Fibroblast of lung (primary cell): ENCODE results near the gene DPH6. TPM values are rescaled to one million over a fixed set of nuclear protein-coding genes. Genes with fewer than 3 reads are reported as not detected.

Experiments
- DNase-seq, 2 donors: peaks; one replicate each; pipeline versions ENCODE4 v3.0.0 to v3.0.0-alpha.2; 2010; ENCODE audit warnings: low read depth in 2 of 2
- H2AFZ ChIP-seq: 2 replicates; pipeline ENCODE4 v1.5.1; 2012; ENCODE audit warnings: low read length, control low read depth, inconsistent platforms
- H3K27ac ChIP-seq: 2 replicates; pipeline ENCODE4 v1.5.1; 2011; ENCODE audit warnings: low read length, control low read depth; ENCODE audit not compliant: insufficient read depth
- H3K27me3 ChIP-seq: 2 replicates; pipeline ENCODE4 v1.5.1; 2011; ENCODE audit warnings: mild to moderate bottlenecking, low read length; ENCODE audit not compliant: control insufficient read depth, insufficient read depth
- H3K36me3 ChIP-seq: 2 replicates; pipeline ENCODE4 v1.5.1; 2011; ENCODE audit warnings: low read length; ENCODE audit not compliant: control insufficient read depth, insufficient read depth
- H3K4me1 ChIP-seq: 2 replicates; pipeline ENCODE4 v1.5.1; 2011; ENCODE audit warnings: low read length; ENCODE audit not compliant: control insufficient read depth, insufficient read depth; ENCODE audit errors: extremely low read depth
- H3K4me2 ChIP-seq: 2 replicates; pipeline ENCODE4 v1.5.1; 2011; ENCODE audit warnings: low read length, control low read depth; ENCODE audit not compliant: insufficient read depth; ENCODE audit errors: extremely low read depth
- H3K4me3 ChIP-seq, 4 experiments: fragments of 200-600 bp in 1 of 4; sonication (generic) in 1 of 4; replicated peaks in 1 of 4; 2 replicates each; pipeline ENCODE4 v1.5.1; 2011 to 2016; ENCODE audit warnings: low read length in 4 of 4, low read depth in 3 of 4, mild to moderate bottlenecking in 3 of 4, control low read depth in 2 of 4, inconsistent platforms in 1 of 4, mixed read lengths in 1 of 4; ENCODE audit not compliant: insufficient read depth in 1 of 4; ENCODE audit errors: control extremely low read depth in 1 of 4
- H3K79me2 ChIP-seq: 2 replicates; pipeline ENCODE4 v1.5.1; 2012; ENCODE audit warnings: mild to moderate bottlenecking, low read length, inconsistent platforms; ENCODE audit not compliant: control insufficient read depth, insufficient read depth
- H3K9ac ChIP-seq: 2 replicates; pipeline ENCODE4 v1.5.1; 2011; ENCODE audit warnings: mild to moderate bottlenecking, low read length, control low read depth; ENCODE audit not compliant: insufficient read depth
- H3K9me3 ChIP-seq: 2 replicates; pipeline ENCODE4 v1.5.1; 2012; ENCODE audit warnings: low read depth, low read length; ENCODE audit not compliant: control insufficient read depth, insufficient read depth
- H4K20me1 ChIP-seq: 2 replicates; pipeline ENCODE4 v1.5.1; 2011; ENCODE audit warnings: low read length; ENCODE audit not compliant: control insufficient read depth, insufficient read depth; ENCODE audit errors: extremely low read depth
- EZH2 ChIP-seq: IDR thresholded peaks from 2 replicates; pipeline ENCODE4 v1.5.1; 2012; ENCODE audit warnings: low read length, control low read depth, mild to moderate bottlenecking; ENCODE audit errors: missing control alignments
- polyA plus RNA-seq, 2 donors: library from polyadenylated mRNA; depleted of rRNA in 1 of 2; stranded (reverse) in 1 of 2; unstranded in 1 of 2; fragments of >200 nt; gene quantifications; 2 replicates each; pipeline ENCODE4 v1.2.1, GENCODE V29; 2011 to 2012; ENCODE audit warnings: missing spikeins in 1 of 2
- total RNA-seq: library from RNA; depleted of rRNA; stranded (reverse); fragments of >200 nt; gene quantifications from 2 replicates; pipeline ENCODE4 v1.2.1, GENCODE V29; 2014
- TF ChIP-seq, protein P1 (sequence below), 2 donors: IDR thresholded peaks in 1 of 2; conservative IDR thresholded peaks in 1 of 2; 1 replicate in 1 of 2; 2 replicates in 1 of 2; pipeline ENCODE4 v1.5.1; 2011 to 2012; ENCODE audit warnings: low read length in 2 of 2, control low read depth in 1 of 2, inconsistent platforms in 1 of 2, low read depth in 1 of 2, mild to moderate bottlenecking in 1 of 2

Gene DPH6
- total and polyA plus RNA-seq, 2 donors (not counting 1 experiment from before 2014, with no cell fraction given) = 9.7 to 13.5 TPM

DNA sequence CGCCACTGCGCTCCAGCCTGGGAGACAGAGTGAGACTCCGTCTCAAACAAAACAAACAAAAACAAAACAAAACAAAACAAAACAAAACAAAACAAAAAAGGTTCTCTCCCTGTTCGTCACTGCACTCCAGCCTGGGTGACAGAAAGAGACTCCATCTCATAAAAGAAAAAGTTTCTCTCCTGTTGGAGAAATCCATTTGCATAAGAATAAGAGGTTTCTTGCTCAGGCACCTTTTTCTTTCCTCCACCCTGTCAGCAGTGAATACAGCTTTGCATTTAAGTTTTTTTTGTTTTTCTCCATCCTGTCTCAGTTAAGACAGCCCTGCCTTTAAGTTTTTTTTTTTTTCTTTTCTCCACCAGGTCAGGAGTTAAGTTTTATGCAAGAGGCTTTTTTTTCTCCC is 109.5 kb downstream of the DPH6 start:
- no peaks in the 10 kb centered on the region for H3K4me1 ChIP-seq
- H3K9ac ChIP-seq = no peak overlapping the region
- no peaks in the 10 kb centered on the region for H4K20me1 ChIP-seq
- H3K27ac ChIP-seq = no peak overlapping the region
- TF ChIP-seq, protein P1, sequence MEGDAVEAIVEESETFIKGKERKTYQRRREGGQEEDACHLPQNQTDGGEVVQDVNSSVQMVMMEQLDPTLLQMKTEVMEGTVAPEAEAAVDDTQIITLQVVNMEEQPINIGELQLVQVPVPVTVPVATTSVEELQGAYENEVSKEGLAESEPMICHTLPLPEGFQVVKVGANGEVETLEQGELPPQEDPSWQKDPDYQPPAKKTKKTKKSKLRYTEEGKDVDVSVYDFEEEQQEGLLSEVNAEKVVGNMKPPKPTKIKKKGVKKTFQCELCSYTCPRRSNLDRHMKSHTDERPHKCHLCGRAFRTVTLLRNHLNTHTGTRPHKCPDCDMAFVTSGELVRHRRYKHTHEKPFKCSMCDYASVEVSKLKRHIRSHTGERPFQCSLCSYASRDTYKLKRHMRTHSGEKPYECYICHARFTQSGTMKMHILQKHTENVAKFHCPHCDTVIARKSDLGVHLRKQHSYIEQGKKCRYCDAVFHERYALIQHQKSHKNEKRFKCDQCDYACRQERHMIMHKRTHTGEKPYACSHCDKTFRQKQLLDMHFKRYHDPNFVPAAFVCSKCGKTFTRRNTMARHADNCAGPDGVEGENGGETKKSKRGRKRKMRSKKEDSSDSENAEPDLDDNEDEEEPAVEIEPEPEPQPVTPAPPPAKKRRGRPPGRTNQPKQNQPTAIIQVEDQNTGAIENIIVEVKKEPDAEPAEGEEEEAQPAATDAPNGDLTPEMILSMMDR (conservative IDR thresholded peaks at IDR 0.05 in 1 of 2, IDR thresholded peaks at IDR 0.05 in 1 of 2; ENCODE audit: low read depth in 1 of 2, low read length in 2 of 2) = no peak
- TF ChIP-seq EZH2 = no peak
- no peaks in the 10 kb centered on the region for H3K27me3 ChIP-seq
- no peaks in the 10 kb centered on the region for H3K79me2 ChIP-seq
- H3K4me3 ChIP-seq = no peak overlapping the region
- no peak overlapping the region for H3K4me2 ChIP-seq
- DNase-seq = no peak
- no peak overlapping the region for H2AFZ ChIP-seq
- H3K9me3 ChIP-seq = no peaks in the 10 kb centered on the region
- H3K36me3 ChIP-seq = no peaks in the 10 kb centered on the region

DNA sequence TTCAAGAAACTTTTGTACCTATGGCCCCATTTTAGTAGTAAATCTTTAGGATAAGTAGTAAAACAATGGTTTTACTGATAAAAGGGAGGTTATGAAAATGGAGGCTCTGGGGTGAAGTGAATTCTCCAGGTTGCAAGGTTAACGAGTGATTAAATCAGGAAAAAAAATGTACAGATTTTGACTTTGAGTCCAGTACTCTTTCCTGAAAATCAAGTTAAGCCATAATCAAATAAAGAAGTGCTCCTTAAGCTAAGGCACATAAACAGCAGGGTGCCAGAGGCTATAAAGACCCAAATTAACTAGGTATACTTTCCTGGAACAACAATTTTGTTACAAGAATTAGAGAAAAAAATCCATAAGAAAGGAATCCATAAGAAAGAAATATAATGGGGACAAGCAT is 114.7 kb downstream of the DPH6 start:
- Histone ChIP-seq H3K27ac (no peak overlapping the region), H4K20me1 (no peaks in the 10 kb centered on the region), H3K9ac (no peak overlapping the region), H3K4me3 (no peak overlapping the region), H3K9me3 (no peaks in the 10 kb centered on the region), H2AFZ (no peak overlapping the region), H3K27me3 (no peaks in the 10 kb centered on the region), H3K36me3 (no peaks in the 10 kb centered on the region), H3K4me2 (no peak overlapping the region), H3K79me2 (no peaks in the 10 kb centered on the region), H3K4me1 (no peaks in the 10 kb centered on the region)
- TF ChIP-seq EZH2 = no peak
- TF ChIP-seq, protein P1 (conservative IDR thresholded peaks at IDR 0.05 in 1 of 2, IDR thresholded peaks at IDR 0.05 in 1 of 2; ENCODE audit: low read depth in 1 of 2, low read length in 2 of 2) = no peak
- no peak for DNase-seq

DNA sequence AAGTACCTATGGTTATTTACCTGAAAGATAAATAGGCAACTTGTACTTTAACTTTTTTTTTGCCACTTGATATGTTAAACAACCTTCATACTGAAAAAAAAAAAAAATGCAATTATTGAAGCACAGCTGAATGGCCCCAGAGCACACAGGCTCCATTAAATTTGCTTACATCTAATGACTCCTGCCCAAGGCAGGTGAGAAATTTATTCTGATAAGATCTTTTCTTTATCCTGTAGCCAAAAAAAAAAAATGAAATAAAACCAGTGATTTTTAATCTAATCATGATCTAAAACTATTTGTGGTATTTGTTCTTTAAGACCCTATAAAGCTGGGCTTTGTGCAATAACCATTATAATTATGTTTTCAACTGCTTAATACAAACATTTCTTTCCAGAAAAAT is 115.7 kb downstream of the DPH6 start:
- Histone ChIP-seq H3K4me3 (no peak overlapping the region), H3K9me3 (no peaks in the 10 kb centered on the region), H3K27ac (no peak overlapping the region), H3K36me3 (no peaks in the 10 kb centered on the region), H3K27me3 (no peaks in the 10 kb centered on the region), H3K4me2 (no peak overlapping the region), H2AFZ (no peak overlapping the region), H3K9ac (no peak overlapping the region), H3K79me2 (no peaks in the 10 kb centered on the region), H3K4me1 (no peaks in the 10 kb centered on the region), H4K20me1 (no peaks in the 10 kb centered on the region)
- no peak for TF ChIP-seq EZH2
- TF ChIP-seq, protein P1 (conservative IDR thresholded peaks at IDR 0.05 in 1 of 2, IDR thresholded peaks at IDR 0.05 in 1 of 2; ENCODE audit: low read depth in 1 of 2, low read length in 2 of 2) = no peak
- no peak for DNase-seq
